IMR-90 (cell line): ENCODE results near the gene OR1J4. TPM values are rescaled to one million over a fixed set of nuclear protein-coding genes. Genes with fewer than 3 reads are reported as not detected.

Experiments
- ATAC-seq: fragments of 200-7000 bp; cut with Tn5 transposase; 2 replicates; pipeline ENCODE4 v1.9.1; 2020; ENCODE audit warnings: low read depth, mild to moderate bottlenecking, moderate library complexity
- BruUV-seq: library from RNA; stranded (reverse); fragments of 400-500 nt; replicated peaks from 2 replicates; lab custom pipeline; 2021; lab: Mats Ljungman, UMichigan
- CTCF ChIA-PET: fragments of 300-600 bp; formaldehyde crosslinking; extraction: SDS; loops from one replicate; lab custom pipeline; 2021; ENCODE audit warnings: antibody characterized with exemption; lab: Yijun Ruan, JAX
- POLR2A ChIA-PET: fragments of 300-600 bp; sonication (Branson Sonifier 250); formaldehyde crosslinking; loops from one replicate; lab custom pipeline; 2022; ENCODE audit warnings: antibody characterized with exemption; ENCODE audit not compliant: unreplicated experiment; lab: Charles Lee
- DNase-seq: peaks from one replicate; pipeline ENCODE4 v3.0.0; 2013
- H2AFZ ChIP-seq: replicated peaks from 2 replicates; pipeline ENCODE3; 2013; ENCODE audit warnings: low read length, mild to moderate bottlenecking; ENCODE audit not compliant: poor library complexity
- H2AK5ac ChIP-seq: 2 replicates; pipeline ENCODE4 v1.6.1; 2013; ENCODE audit warnings: low read depth, low read length, inconsistent platforms
- H2AK9ac ChIP-seq: replicated peaks from 2 replicates; pipeline ENCODE3; 2013; ENCODE audit warnings: mild to moderate bottlenecking, low read depth, low read length, moderate library complexity; ENCODE audit not compliant: poor library complexity
- H2BK120ac ChIP-seq: 2 replicates; pipeline ENCODE4 v1.6.1; 2013; ENCODE audit warnings: low read depth, low read length, inconsistent platforms
- H2BK15ac ChIP-seq: 3 replicates; pipeline ENCODE4 v1.6.1; 2013; ENCODE audit warnings: low read depth, low read length, inconsistent platforms
- H2BK20ac ChIP-seq: 2 replicates; pipeline ENCODE4 v1.6.1; 2013; ENCODE audit warnings: low read depth, mild to moderate bottlenecking, inconsistent platforms, low read length, moderate library complexity
- H2BK5ac ChIP-seq: 2 replicates; pipeline ENCODE4 v1.6.1; 2013; ENCODE audit warnings: mild to moderate bottlenecking, low read depth, low read length, inconsistent platforms; ENCODE audit not compliant: poor library complexity, severe bottlenecking
- H3K14ac ChIP-seq: replicated peaks from 2 replicates; pipeline ENCODE4 v1.6.1; 2013; ENCODE audit warnings: low read depth, low read length, inconsistent platforms
- H3K18ac ChIP-seq: 2 replicates; pipeline ENCODE4 v1.6.1; 2013; ENCODE audit warnings: low read depth, low read length, control low read depth
- H3K23ac ChIP-seq: 2 replicates; pipeline ENCODE4 v1.6.1; 2013; ENCODE audit warnings: low read depth, low read length, inconsistent platforms
- H3K27ac ChIP-seq: 2 replicates; pipeline ENCODE4 v1.5.1; 2013; ENCODE audit warnings: mild to moderate bottlenecking, control low read depth, low read length; ENCODE audit not compliant: insufficient read depth
- H3K27me3 ChIP-seq: 2 replicates; pipeline ENCODE4 v1.6.1; 2013; ENCODE audit warnings: low read length; ENCODE audit not compliant: control insufficient read depth, insufficient read depth
- H3K36me3 ChIP-seq: 2 replicates; pipeline ENCODE4 v1.6.1; 2013; ENCODE audit warnings: low read length, mixed read lengths; ENCODE audit not compliant: control insufficient read depth, insufficient read depth
- H3K4ac ChIP-seq: 2 replicates; pipeline ENCODE4 v1.6.1; 2013; ENCODE audit warnings: low read depth, low read length, inconsistent platforms
- H3K4me1 ChIP-seq: 2 replicates; pipeline ENCODE4 v1.6.1; 2013; ENCODE audit warnings: low read length, mixed read lengths; ENCODE audit not compliant: control insufficient read depth, insufficient read depth
- H3K4me2 ChIP-seq: 2 replicates; pipeline ENCODE4 v1.6.1; 2013; ENCODE audit warnings: low read depth, mild to moderate bottlenecking, control low read depth, low read length, moderate library complexity
- H3K4me3 ChIP-seq: 2 replicates; pipeline ENCODE4 v1.5.1; 2013; ENCODE audit warnings: low read depth, mild to moderate bottlenecking, control low read depth, low read length, moderate library complexity; ENCODE audit not compliant: insufficient read depth
- H3K56ac ChIP-seq: 2 replicates; pipeline ENCODE4 v1.6.1; 2013; ENCODE audit warnings: low read length, inconsistent platforms; ENCODE audit not compliant: insufficient read depth; ENCODE audit errors: extremely low read depth
- H3K79me1 ChIP-seq, 2 experiments: 2 replicates each; pipeline ENCODE4 v1.6.1; 2013; ENCODE audit warnings: low read length in 2 of 2, inconsistent platforms in 1 of 2, low read depth in 1 of 2
- H3K9ac ChIP-seq: 2 replicates; pipeline ENCODE4 v1.6.1; 2013; ENCODE audit warnings: low read depth, low read length, control low read depth
- H3K9me1 ChIP-seq: 2 replicates; pipeline ENCODE4 v1.6.1; 2013; ENCODE audit warnings: low read length, inconsistent platforms; ENCODE audit not compliant: insufficient read depth
- H3K9me3 ChIP-seq: 2 replicates; pipeline ENCODE4 v1.6.1; 2013; ENCODE audit warnings: low read length; ENCODE audit not compliant: control insufficient read depth, insufficient read depth
- H4K20me1 ChIP-seq: 2 replicates; pipeline ENCODE4 v1.6.1; 2013; ENCODE audit warnings: low read length, inconsistent platforms; ENCODE audit not compliant: insufficient read depth
- H4K5ac ChIP-seq: 2 replicates; pipeline ENCODE4 v1.6.1; 2013; ENCODE audit warnings: mild to moderate bottlenecking, low read depth, low read length, control low read depth
- H4K8ac ChIP-seq, 2 experiments: 2 replicates each; pipeline ENCODE4 v1.6.1; 2013; ENCODE audit warnings: low read depth in 2 of 2, low read length in 2 of 2, control low read depth in 1 of 2, inconsistent platforms in 1 of 2
- H4K91ac ChIP-seq: 2 replicates; pipeline ENCODE4 v1.6.1; 2013; ENCODE audit warnings: low read depth, low read length, inconsistent platforms; ENCODE audit not compliant: insufficient read depth
- CHD1 ChIP-seq: IDR thresholded peaks from 2 replicates; pipeline ENCODE4 v1.6.1; 2012; ENCODE audit warnings: low read depth, low read length, improper control_type of control experiment
- FOS ChIP-seq: fragments of 150-350 bp; IDR thresholded peaks from 2 replicates; pipeline ENCODE4 v1.6.1; 2016; ENCODE audit warnings: low read depth, low read length
- MAFK ChIP-seq: IDR thresholded peaks from 2 replicates; pipeline ENCODE4 v1.6.1; 2012; ENCODE audit warnings: low read depth, low read length, improper control_type of control experiment
- POLR2A ChIP-seq: IDR thresholded peaks from 2 replicates; pipeline ENCODE4 v1.6.1; 2012; ENCODE audit warnings: mild to moderate bottlenecking, low read depth, low read length
- RCOR1 ChIP-seq: IDR thresholded peaks from 2 replicates; pipeline ENCODE4 v1.6.1; 2012; ENCODE audit warnings: mild to moderate bottlenecking, low read length, improper control_type of control experiment; ENCODE audit not compliant: insufficient replicate concordance
- SMC3 ChIP-seq: fragments of 150-350 bp; IDR thresholded peaks from 2 replicates; pipeline ENCODE4 v1.6.1; 2016; ENCODE audit warnings: low read depth, mild to moderate bottlenecking, antibody characterized with exemption, low read length, moderate library complexity
- WGBS, 2 experiments: methylation state at CpG; one replicate each; pipeline versions ENCODE4 v1.1.5 to v1.1.7; 2013; ENCODE audit warnings: missing lambda C conversion rate in 2 of 2; ENCODE audit not compliant: insufficient read length in 1 of 2; ENCODE audit errors: extremely low coverage in 2 of 2; 5-methylcytosine and 5-hydroxymethylcytosine counted together
- dilution Hi-C: fragments of 300-500 bp; cut with HindIII; formaldehyde crosslinking; loops from one replicate; pipeline ENCODE4 v1.14.3; 2018; ENCODE audit warnings: low sequenced_read_pairs; ENCODE audit not compliant: unreplicated experiment
- in situ Hi-C: fragments of 300-500 bp; cut with MboI; formaldehyde crosslinking; loops from 3 replicates; pipeline ENCODE4 v1.14.3; 2019; ENCODE audit warnings: low sequenced_read_pairs, inconsistent platforms, mixed read lengths
- intact Hi-C: fragments of 100-400 bp; cut with micrococcal nuclease; formaldehyde crosslinking; loops from 2 replicates; pipeline ENCODE4 v1.10.0; 2022
- polyA plus RNA-seq, 3 experiments: library from polyadenylated mRNA; depleted of rRNA; stranded (reverse); fragments of >200 nt; gene quantifications; 2 replicates each; pipeline ENCODE4 v1.2.3, GENCODE V29; 2012; ENCODE audit warnings: low replicate concordance in 1 of 3
- total RNA-seq: library from RNA; depleted of rRNA; stranded (reverse); fragments of >200 nt; gene quantifications from 2 replicates; pipeline ENCODE4 v1.2.3, GENCODE V29; 2012
- TF ChIP-seq, protein P1 (sequence below): fragments of 150-350 bp; IDR thresholded peaks from 2 replicates; pipeline ENCODE4 v1.6.1; 2016; ENCODE audit warnings: low read depth, mild to moderate bottlenecking, low read length, moderate library complexity, borderline replicate concordance
- TF ChIP-seq, protein P2 (sequence below): conservative IDR thresholded peaks from 2 replicates; pipeline ENCODE4 v1.5.1; 2012; ENCODE audit warnings: mild to moderate bottlenecking, low read depth, low read length, improper control_type of control experiment

The OR1J4 gene
- total and polyA plus RNA-seq, 2 of the 4 experiments (the other 2 are of a cell fraction) = not detected

DNA sequence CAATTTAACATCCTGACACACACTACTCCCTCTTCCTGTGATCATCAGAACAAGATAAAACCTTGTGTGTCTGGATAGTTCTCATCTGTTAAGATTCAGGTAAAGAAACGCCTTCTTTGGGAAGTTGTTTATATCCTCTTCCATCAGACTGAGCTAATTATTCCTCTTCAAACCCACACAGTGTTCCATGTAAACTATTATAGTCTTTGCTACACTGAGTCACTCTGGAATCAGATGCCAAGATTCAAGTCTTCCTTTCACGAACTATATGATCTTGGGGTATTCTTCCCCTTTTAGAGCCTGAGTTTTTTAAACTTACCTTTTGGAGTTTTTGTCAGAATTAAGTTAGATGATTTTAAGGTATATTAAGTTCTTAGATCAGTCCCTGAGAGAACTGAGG, 43.2 kb upstream of the OR1J4 start:
- Histone ChIP-seq H3K23ac (no peak overlapping the region), H3K9me1 (no peaks in the 10 kb centered on the region), H2AK5ac (no peak overlapping the region), H3K36me3 (no peaks in the 10 kb centered on the region), H3K4me3 (no peak overlapping the region), H3K56ac (no peak overlapping the region), H3K27me3 (peaks cover 1% of the 10 kb centered on the region; the same call in 1 of the 2 replicates), H2BK20ac (peak overlapping the region; percentile 68; the same call in 1 of the 2 replicates), H3K27ac (no peak overlapping the region), H2AFZ (no peak overlapping the region), H3K9ac (no peak overlapping the region), H3K4ac (no peak overlapping the region), H3K79me1 (no peaks in the 10 kb centered on the region), H3K14ac (no peak overlapping the region), H3K18ac (no peak overlapping the region), H4K91ac (no peak overlapping the region), H4K8ac (no peak overlapping the region), H4K20me1 (no peaks in the 10 kb centered on the region), H3K4me2 (peak overlapping the region; percentile 52; the same call in 1 of the 2 replicates), H2BK5ac (peak overlapping the region; percentile 60), H4K5ac (no peak overlapping the region), H2BK15ac (0 out of 3 replicates have a peak overlapping the region, but pooled peaks have one; percentile 15), H2AK9ac (no peak overlapping the region), H2BK120ac (peak overlapping the region; percentile 44; the same call in 1 of the 2 replicates), H3K4me1 (peaks cover 6% of the 10 kb centered on the region), H3K9me3 (no peaks in the 10 kb centered on the region)
- intact Hi-C loops = no loop called here
- WGBS, 2 experiments = no CpG with 5 or more reads among the region's 2 CpGs
- no TSS peak for BruUV-seq
- DNase-seq (peak; percentile 33), ATAC-seq (peak; percentile 81)
- dilution Hi-C loops = no loop called here
- POLR2A ChIA-PET = no interaction called here
- CTCF ChIA-PET = interaction anchor here (0.7 kb wide), 1 partner anchor 309 kb away, joined by 4 read pairs; no protein-coding TSS in a partner anchor
- in situ Hi-C loops = no loop called here
- no peak for TF ChIP-seq POLR2A
- TF ChIP-seq, protein P1, sequence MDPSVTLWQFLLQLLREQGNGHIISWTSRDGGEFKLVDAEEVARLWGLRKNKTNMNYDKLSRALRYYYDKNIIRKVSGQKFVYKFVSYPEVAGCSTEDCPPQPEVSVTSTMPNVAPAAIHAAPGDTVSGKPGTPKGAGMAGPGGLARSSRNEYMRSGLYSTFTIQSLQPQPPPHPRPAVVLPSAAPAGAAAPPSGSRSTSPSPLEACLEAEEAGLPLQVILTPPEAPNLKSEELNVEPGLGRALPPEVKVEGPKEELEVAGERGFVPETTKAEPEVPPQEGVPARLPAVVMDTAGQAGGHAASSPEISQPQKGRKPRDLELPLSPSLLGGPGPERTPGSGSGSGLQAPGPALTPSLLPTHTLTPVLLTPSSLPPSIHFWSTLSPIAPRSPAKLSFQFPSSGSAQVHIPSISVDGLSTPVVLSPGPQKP = no peak
- no peak for TF ChIP-seq MAFK
- no peak for TF ChIP-seq CHD1
- TF ChIP-seq RCOR1 = no peak
- TF ChIP-seq SMC3 = no peak
- TF ChIP-seq, protein P2, sequence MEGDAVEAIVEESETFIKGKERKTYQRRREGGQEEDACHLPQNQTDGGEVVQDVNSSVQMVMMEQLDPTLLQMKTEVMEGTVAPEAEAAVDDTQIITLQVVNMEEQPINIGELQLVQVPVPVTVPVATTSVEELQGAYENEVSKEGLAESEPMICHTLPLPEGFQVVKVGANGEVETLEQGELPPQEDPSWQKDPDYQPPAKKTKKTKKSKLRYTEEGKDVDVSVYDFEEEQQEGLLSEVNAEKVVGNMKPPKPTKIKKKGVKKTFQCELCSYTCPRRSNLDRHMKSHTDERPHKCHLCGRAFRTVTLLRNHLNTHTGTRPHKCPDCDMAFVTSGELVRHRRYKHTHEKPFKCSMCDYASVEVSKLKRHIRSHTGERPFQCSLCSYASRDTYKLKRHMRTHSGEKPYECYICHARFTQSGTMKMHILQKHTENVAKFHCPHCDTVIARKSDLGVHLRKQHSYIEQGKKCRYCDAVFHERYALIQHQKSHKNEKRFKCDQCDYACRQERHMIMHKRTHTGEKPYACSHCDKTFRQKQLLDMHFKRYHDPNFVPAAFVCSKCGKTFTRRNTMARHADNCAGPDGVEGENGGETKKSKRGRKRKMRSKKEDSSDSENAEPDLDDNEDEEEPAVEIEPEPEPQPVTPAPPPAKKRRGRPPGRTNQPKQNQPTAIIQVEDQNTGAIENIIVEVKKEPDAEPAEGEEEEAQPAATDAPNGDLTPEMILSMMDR = no peak
- no peak for TF ChIP-seq FOS
